Skeletal muscle tissue (tissue), 4 donors: ENCODE measurements around the gene PLD5. TPM values are rescaled to one million over a fixed set of nuclear protein-coding genes. Genes with fewer than 3 reads are reported as not detected.
"Not testable (repeated sequence)": the region's sequence is repeated elsewhere in the genome, so short reads cannot be mapped to it uniquely, and the experiment has no call there.

Experiments
- H3K27ac ChIP-seq: one replicate; pipeline ENCODE4 v1.7.0; 2013; ENCODE audit warnings: mild to moderate bottlenecking, low read depth, low read length, inconsistent platforms
- H3K27me3 ChIP-seq, 3 donors: one replicate each; pipeline ENCODE4 v1.7.0; 2013; ENCODE audit warnings: low read length in 3 of 3; ENCODE audit not compliant: control insufficient read depth in 3 of 3, insufficient read depth in 3 of 3
- H3K36me3 ChIP-seq, 3 donors: one replicate each; pipeline ENCODE4 v1.7.0; 2013; ENCODE audit warnings: low read length in 3 of 3; ENCODE audit not compliant: control insufficient read depth in 3 of 3, insufficient read depth in 3 of 3
- H3K4me1 ChIP-seq, 3 donors: one replicate each; pipeline ENCODE4 v1.7.0; 2013; ENCODE audit warnings: low read length in 3 of 3, mild to moderate bottlenecking in 3 of 3; ENCODE audit not compliant: control insufficient read depth in 3 of 3, insufficient read depth in 3 of 3
- H3K4me3 ChIP-seq, 3 donors: one replicate each; pipeline ENCODE4 v1.7.0; 2013; ENCODE audit warnings: low read length in 3 of 3
- H3K9ac ChIP-seq, 3 donors: one replicate each; pipeline ENCODE4 v1.7.0; 2013; ENCODE audit warnings: low read length in 3 of 3, mild to moderate bottlenecking in 3 of 3, moderate library complexity in 2 of 3, low read depth in 1 of 3
- H3K9me3 ChIP-seq, 3 donors: one replicate each; pipeline ENCODE4 v1.7.0; 2013; ENCODE audit warnings: low read length in 3 of 3; ENCODE audit not compliant: control insufficient read depth in 3 of 3
- total RNA-seq: library from RNA; depleted of rRNA; stranded (reverse); fragments of >200 nt; gene quantifications from one replicate; pipeline ENCODE4 v1.2.3, GENCODE V29; 2014
- donor health status: Osteomylitis.

Gene PLD5
- total RNA-seq, 1 donor from 2014 or later: 0.52 TPM

- Histone ChIP-seq H3K36me3 (no peaks in the 10 kb centered on the region), H3K9me3 (peaks cover 0 to 3% (median 2%) of the 10 kb centered on the region in 3 donors), H3K27ac (no peak overlapping the region), H3K4me1 (no peaks in the 10 kb centered on the region), H3K4me3 (no peak overlapping the region), H3K27me3 (peaks cover 0 to 10% (median 0%) of the 10 kb centered on the region in 3 donors), H3K9ac (no peak overlapping the region)
Measured at GRCh38 chr1:242515555-242515954, 8.9 kb downstream of the PLD5 start.

GRCh38 chr1:242506724-242507123 lies 17.8 kb downstream of the PLD5 start:
- H3K27me3 ChIP-seq: peaks cover 0 to 3% (median 0%) of the 10 kb centered on the region in 3 donors
- no peaks in the 10 kb centered on the region for H3K36me3 ChIP-seq
- H3K4me1 ChIP-seq: no peaks in the 10 kb centered on the region
- no peak overlapping the region for H3K4me3 ChIP-seq
- no peaks in the 10 kb centered on the region for H3K9me3 ChIP-seq
- no peak overlapping the region for H3K9ac ChIP-seq
- H3K27ac ChIP-seq: no peak overlapping the region

GRCh38 chr1:242489545-242489944 lies 35.0 kb downstream of the PLD5 start:
- no peaks in the 10 kb centered on the region for H3K36me3 ChIP-seq
- H3K4me1 ChIP-seq: no peaks in the 10 kb centered on the region
- H3K9ac ChIP-seq: no peak overlapping the region
- H3K4me3 ChIP-seq: no peak overlapping the region
- no peaks in the 10 kb centered on the region for H3K27me3 ChIP-seq
- H3K9me3 ChIP-seq: no peaks in the 10 kb centered on the region
- H3K27ac ChIP-seq: no peak overlapping the region

- no peaks in the 10 kb centered on the region for H3K36me3 ChIP-seq
- no peaks in the 10 kb centered on the region for H3K27me3 ChIP-seq
- no peak overlapping the region for H3K4me3 ChIP-seq
- H3K9ac ChIP-seq: no peak overlapping the region
- no peaks in the 10 kb centered on the region for H3K9me3 ChIP-seq
- H3K27ac ChIP-seq: no peak overlapping the region
- H3K4me1 ChIP-seq: no peaks in the 10 kb centered on the region
Measured at GRCh38 chr1:242477944-242478343, 46.6 kb downstream of the PLD5 start.

GRCh38 chr1:242470774-242471173 lies 53.7 kb downstream of the PLD5 start:
- H3K4me1 ChIP-seq: no peaks in the 10 kb centered on the region
- H3K36me3 ChIP-seq: no peaks in the 10 kb centered on the region
- H3K4me3 ChIP-seq: no peak overlapping the region
- H3K27me3 ChIP-seq: no peaks in the 10 kb centered on the region
- H3K9ac ChIP-seq: no peak overlapping the region
- H3K9me3 ChIP-seq: no peaks in the 10 kb centered on the region
- H3K27ac ChIP-seq: no peak overlapping the region

GRCh38 chr1:242468784-242469183 lies 55.7 kb downstream of the PLD5 start:
- Histone ChIP-seq H3K27ac (no peak overlapping the region), H3K27me3 (no peaks in the 10 kb centered on the region), H3K36me3 (no peaks in the 10 kb centered on the region), H3K9me3 (no peaks in the 10 kb centered on the region), H3K4me1 (no peaks in the 10 kb centered on the region), H3K9ac (no peak overlapping the region), H3K4me3 (no peak overlapping the region)

GRCh38 chr1:242467556-242468145 lies 56.8 kb downstream of the PLD5 start:
- no peaks in the 10 kb centered on the region for H3K36me3 ChIP-seq
- H3K4me1 ChIP-seq: no peaks in the 10 kb centered on the region
- no peaks in the 10 kb centered on the region for H3K9me3 ChIP-seq
- no peak overlapping the region for H3K4me3 ChIP-seq
- no peak overlapping the region for H3K27ac ChIP-seq
- no peaks in the 10 kb centered on the region for H3K27me3 ChIP-seq
- no peak overlapping the region for H3K9ac ChIP-seq

GRCh38 chr1:242462867-242463266 lies 61.6 kb downstream of the PLD5 start:
- H3K9me3 ChIP-seq: no peaks in the 10 kb centered on the region

GRCh38 chr1:242459740-242460139 lies 64.8 kb downstream of the PLD5 start:
- not testable (repeated sequence) for H3K4me3 ChIP-seq, H3K27me3 ChIP-seq, H3K4me1 ChIP-seq, H3K36me3 ChIP-seq, H3K27ac ChIP-seq, H3K9ac ChIP-seq, H3K9me3 ChIP-seq

More at GRCh38 chr1:242462867-242463266, 61.6 kb downstream of the PLD5 start:
- Histone ChIP-seq H3K36me3 (no peaks in the 10 kb centered on the region), H3K4me3 (no peak overlapping the region), H3K9ac (no peak overlapping the region), H3K4me1 (no peaks in the 10 kb centered on the region), H3K27me3 (no peaks in the 10 kb centered on the region), H3K27ac (no peak overlapping the region)

- Histone ChIP-seq H3K36me3 (no peaks in the 10 kb centered on the region), H3K4me3 (no peak overlapping the region), H3K4me1 (no peaks in the 10 kb centered on the region), H3K9ac (no peak overlapping the region), H3K27me3 (peaks cover 6 to 8% (median 8%) of the 10 kb centered on the region in 3 donors), H3K27ac (no peak overlapping the region), H3K9me3 (no peaks in the 10 kb centered on the region)
Measured at GRCh38 chr1:242456726-242457269, 67.7 kb downstream of the PLD5 start.
